NCI-H748 treated with DMSO at 0.1 percent for 48 hours (cell line): ENCODE data around the gene PLS3.
A peak's percentile ranks its signal among the peaks of the same experiment; 100 is the strongest.

ENCODE experiments used
- DNase-seq: peaks from one replicate; lab custom pipeline; 2025; lab: John Stamatoyannopoulos, UW

PLS3 gene

GRCh38 chrX:115565888-115566287, 4.9 kb downstream of the PLS3 start:
- DNase-seq: no peak

- DNase-seq: no peak
These were observed 10.7 kb downstream of the PLS3 start for GRCh38 chrX:115571712-115572111.

- DNase-seq: no peak
These were observed 12.2 kb downstream of the PLS3 start for GRCh38 chrX:115573185-115573584.

GRCh38 chrX:115576676-115577075, 15.7 kb downstream of the PLS3 start:
- no peak for DNase-seq

GRCh38 chrX:115579327-115579726, 18.4 kb downstream of the PLS3 start:
- no peak for DNase-seq

GRCh38 chrX:115579786-115580294, 18.9 kb downstream of the PLS3 start:
- DNase-seq: no peak

GRCh38 chrX:115581759-115582615, 21.0 kb downstream of the PLS3 start:
- DNase-seq: no peak

- no peak for DNase-seq
These were observed 21.9 kb downstream of the PLS3 start for GRCh38 chrX:115582616-115583495.

- DNase-seq: no peak
These were observed 22.6 kb downstream of the PLS3 start for GRCh38 chrX:115583496-115584004.

- DNase-seq: no peak
These were observed 23.7 kb downstream of the PLS3 start for GRCh38 chrX:115584696-115585095.

- DNase-seq: no peak
These were observed 27.2 kb downstream of the PLS3 start for GRCh38 chrX:115588179-115588578.

- DNase-seq: no peak
These were observed 28.4 kb downstream of the PLS3 start for GRCh38 chrX:115589419-115589818.

- DNase-seq: no peak
These were observed 30.4 kb downstream of the PLS3 start for GRCh38 chrX:115591420-115591819.

GRCh38 chrX:115591856-115592842, 31.2 kb downstream of the PLS3 start:
- DNase-seq: no peak

- DNase-seq: no peak
These were observed 32.2 kb downstream of the PLS3 start for GRCh38 chrX:115592997-115593734.

GRCh38 chrX:115595049-115595448, 34.1 kb downstream of the PLS3 start:
- no peak for DNase-seq

GRCh38 chrX:115598556-115598955, 37.6 kb downstream of the PLS3 start:
- no peak for DNase-seq

GRCh38 chrX:115602308-115602707, 41.3 kb downstream of the PLS3 start:
- DNase-seq: no peak

GRCh38 chrX:115602729-115603389, 41.9 kb downstream of the PLS3 start:
- DNase-seq: peak; percentile 53

- no peak for DNase-seq
These were observed 42.6 kb downstream of the PLS3 start for GRCh38 chrX:115603534-115604074.
